CD4-positive, alpha-beta T cell (primary cell): Measurements from ENCODE around the gene ELMO2. TPM values are rescaled to one million over a fixed set of nuclear protein-coding genes. Genes with fewer than 3 reads are reported as not detected.

Experiments used
- ATAC-seq: fragments of 200-7000 bp; cut with Tn5 transposase; one replicate; pipeline ENCODE4 v1.10.0; 2022; ENCODE audit warnings: mild to moderate bottlenecking; ENCODE audit not compliant: poor library complexity
- CTCF ChIA-PET: fragments of 350-600 bp; sonication (Branson Sonifier 250); formaldehyde crosslinking; loops from one replicate; lab custom pipeline; 2021; ENCODE audit warnings: antibody characterized with exemption, inconsistent platforms; lab: Charles Lee
- POLR2A ChIA-PET: fragments of 350-600 bp; sonication (Branson Sonifier 250); formaldehyde crosslinking; loops from one replicate; lab custom pipeline; 2021; ENCODE audit warnings: antibody characterized with exemption, inconsistent platforms; lab: Charles Lee
- DNase-seq, 14 experiments: peaks; one replicate each; pipeline ENCODE4 v3.0.0-alpha.2; 2013 to 2020; ENCODE audit warnings: mixed read lengths in 2 of 14
- H3K27ac ChIP-seq, 2 donors: one replicate each; pipeline versions ENCODE4 v1.5.1 to v1.7.0; 2013; ENCODE audit warnings: low read length in 2 of 2, low read depth in 1 of 2, mild to moderate bottlenecking in 1 of 2
- H3K27me3 ChIP-seq, 2 experiments: 1 replicate in 1 of 2; 2 replicates in 1 of 2; pipeline versions ENCODE4 v1.6.1 to v1.7.0; 2013; ENCODE audit warnings: low read length in 2 of 2, control low read depth in 1 of 2, mild to moderate bottlenecking in 1 of 2, moderate library complexity in 1 of 2; ENCODE audit not compliant: insufficient read depth in 2 of 2, control insufficient read depth in 1 of 2
- H3K36me3 ChIP-seq: one replicate; pipeline ENCODE4 v1.6.1; 2013; ENCODE audit warnings: low read length, control low read depth; ENCODE audit not compliant: insufficient read depth
- H3K4me1 ChIP-seq: one replicate; pipeline ENCODE4 v1.6.1; 2013; ENCODE audit warnings: low read length, control low read depth; ENCODE audit not compliant: insufficient read depth
- H3K4me3 ChIP-seq: one replicate; pipeline ENCODE4 v1.5.1; 2013; ENCODE audit warnings: mild to moderate bottlenecking, low read length, moderate library complexity
- H3K9me3 ChIP-seq, 2 experiments: 1 replicate in 1 of 2; 2 replicates in 1 of 2; pipeline versions ENCODE4 v1.6.1 to v1.7.0; 2013; ENCODE audit warnings: low read length in 2 of 2, mild to moderate bottlenecking in 2 of 2, control low read depth in 1 of 2, moderate library complexity in 1 of 2; ENCODE audit not compliant: control insufficient read depth in 1 of 2, insufficient read depth in 1 of 2
- H3K27ac Mint-ChIP-seq: one replicate; pipeline ENCODE4 v1.8.0; 2020; ENCODE audit warnings: mixed read lengths
- H3K27me3 Mint-ChIP-seq: one replicate; pipeline ENCODE4 v1.8.0; 2021; ENCODE audit warnings: mixed read lengths
- H3K36me3 Mint-ChIP-seq: one replicate; pipeline ENCODE4 v1.8.0; 2021; ENCODE audit warnings: low read depth, mixed read lengths
- H3K4me1 Mint-ChIP-seq: one replicate; pipeline ENCODE4 v1.8.0; 2021; ENCODE audit warnings: low read depth, mixed read lengths
- H3K4me3 Mint-ChIP-seq: one replicate; pipeline ENCODE4 v1.8.0; 2020; ENCODE audit warnings: mild to moderate bottlenecking, mixed read lengths
- H3K9me3 Mint-ChIP-seq: one replicate; pipeline ENCODE4 v1.8.0; 2020; ENCODE audit warnings: mixed read lengths
- intact Hi-C, 2 experiments: fragments of 100-400 bp; cut with DNase I in 1 of 2; cut with micrococcal nuclease in 1 of 2; formaldehyde crosslinking; loops; one replicate each; pipeline versions ENCODE4 v1.15.1 to v1.9.0; 2023 to 2025; cut with DNase I, micrococcal nuclease
- total RNA-seq, 174 experiments: library from RNA in 2 of 174; stranded (reverse) in 2 of 174; gene quantifications; one replicate each; pipeline ENCODE4 v1.2.3 and lab custom pipeline; 2021 to 2026
- TF ChIP-seq, protein P1 (sequence below): fragments of 200-600 bp; IDR thresholded peaks from one replicate; pipeline ENCODE4 v1.8.0; 2022; ENCODE audit warnings: antibody characterized with exemption, mild to moderate bottlenecking

The ELMO2 gene
- total RNA-seq, 2 experiments from 2014 or later: 85.6 TPM

- Mint-ChIP-seq H3K27me3 (peaks cover 51% of the 10 kb centered on the region), H3K27ac (no peak overlapping the region), H3K36me3 (no peaks in the 10 kb centered on the region), H3K9me3 (no peaks in the 10 kb centered on the region), H3K4me1 (no peaks in the 10 kb centered on the region), H3K4me3 (no peak overlapping the region)
- Histone ChIP-seq H3K27ac (no peak overlapping the region), H3K4me1 (no peaks in the 10 kb centered on the region), H3K9me3 (peaks cover 0 to 7% of the 10 kb centered on the region in 2 experiments), H3K4me3 (no peak overlapping the region), H3K27me3 (peaks cover 19 to 30% of the 10 kb centered on the region in 2 experiments), H3K36me3 (no peaks in the 10 kb centered on the region)
- intact Hi-C loops: no loop called here
- ChIA-PET CTCF (no interaction called here), POLR2A (interaction anchor here (1.5 kb wide), 1 partner anchor 74 kb away, joined by 4 read pairs; the partner anchor contains the start of gene ELMO2)
- DNase-seq (no peak), ATAC-seq (no peak)
- TF ChIP-seq, protein P1, sequence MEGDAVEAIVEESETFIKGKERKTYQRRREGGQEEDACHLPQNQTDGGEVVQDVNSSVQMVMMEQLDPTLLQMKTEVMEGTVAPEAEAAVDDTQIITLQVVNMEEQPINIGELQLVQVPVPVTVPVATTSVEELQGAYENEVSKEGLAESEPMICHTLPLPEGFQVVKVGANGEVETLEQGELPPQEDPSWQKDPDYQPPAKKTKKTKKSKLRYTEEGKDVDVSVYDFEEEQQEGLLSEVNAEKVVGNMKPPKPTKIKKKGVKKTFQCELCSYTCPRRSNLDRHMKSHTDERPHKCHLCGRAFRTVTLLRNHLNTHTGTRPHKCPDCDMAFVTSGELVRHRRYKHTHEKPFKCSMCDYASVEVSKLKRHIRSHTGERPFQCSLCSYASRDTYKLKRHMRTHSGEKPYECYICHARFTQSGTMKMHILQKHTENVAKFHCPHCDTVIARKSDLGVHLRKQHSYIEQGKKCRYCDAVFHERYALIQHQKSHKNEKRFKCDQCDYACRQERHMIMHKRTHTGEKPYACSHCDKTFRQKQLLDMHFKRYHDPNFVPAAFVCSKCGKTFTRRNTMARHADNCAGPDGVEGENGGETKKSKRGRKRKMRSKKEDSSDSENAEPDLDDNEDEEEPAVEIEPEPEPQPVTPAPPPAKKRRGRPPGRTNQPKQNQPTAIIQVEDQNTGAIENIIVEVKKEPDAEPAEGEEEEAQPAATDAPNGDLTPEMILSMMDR: no peak
Observed at GRCh38 chr20:46332373-46333160, 73.8 kb downstream of the ELMO2 start.

GRCh38 chr20:46331611-46332361 is 74.6 kb downstream of the ELMO2 start:
- Mint-ChIP-seq H3K4me1 (no peaks in the 10 kb centered on the region), H3K36me3 (no peaks in the 10 kb centered on the region), H3K9me3 (no peaks in the 10 kb centered on the region), H3K27me3 (peaks cover 51% of the 10 kb centered on the region), H3K27ac (no peak overlapping the region), H3K4me3 (no peak overlapping the region)
- Histone ChIP-seq H3K27me3 (peaks cover 12 to 22% of the 10 kb centered on the region in 2 experiments), H3K27ac (no peak overlapping the region), H3K4me1 (no peaks in the 10 kb centered on the region), H3K9me3 (peaks cover 0 to 7% of the 10 kb centered on the region in 2 experiments), H3K36me3 (no peaks in the 10 kb centered on the region), H3K4me3 (no peak overlapping the region)
- ChIA-PET CTCF (no interaction called here), POLR2A (interaction anchor here (0.7 kb wide), 1 partner anchor 159 kb away, joined by 3 read pairs; no protein-coding TSS in a partner anchor)
- DNase-seq (no peak), ATAC-seq (no peak)
- intact Hi-C loops: no loop called here
- TF ChIP-seq, protein P1: no peak

DNA sequence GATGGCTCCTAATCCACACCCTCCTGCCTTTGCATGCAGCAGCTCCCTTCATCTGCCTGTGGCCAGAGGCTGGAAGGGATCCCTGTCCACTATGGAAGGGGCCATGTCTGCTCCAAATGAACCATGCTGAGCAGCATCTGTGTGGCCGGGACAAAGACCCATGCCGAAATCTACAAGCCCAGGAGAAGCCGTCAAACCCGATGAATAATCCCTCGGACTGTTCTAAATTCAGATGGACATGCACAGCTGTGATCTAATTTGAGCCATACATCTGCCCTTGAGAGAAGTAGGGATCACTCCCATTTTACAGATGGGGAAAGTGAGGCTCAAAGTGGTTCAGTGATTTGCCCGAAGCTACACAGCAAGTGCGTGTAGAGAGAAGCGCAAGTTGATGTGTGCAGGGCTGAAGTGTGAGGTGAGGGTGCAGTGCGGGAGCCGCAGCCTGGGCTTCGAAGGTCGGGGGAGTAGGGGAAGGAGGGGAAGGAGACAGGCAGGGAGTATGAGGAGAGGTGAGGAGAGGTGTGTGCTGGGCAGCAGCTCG is 75.5 kb downstream of the ELMO2 start:
- H3K27ac Mint-ChIP-seq: no peak overlapping the region
- Histone ChIP-seq H3K4me3 (no peak overlapping the region), H3K9me3 (peaks cover 0 to 7% of the 10 kb centered on the region in 2 experiments), H3K27ac (no peak overlapping the region), H3K36me3 (no peaks in the 10 kb centered on the region), H3K4me1 (no peaks in the 10 kb centered on the region), H3K27me3 (peaks cover 9 to 22% of the 10 kb centered on the region in 2 experiments)
- ATAC-seq (no peak), DNase-seq (no peak)
- TF ChIP-seq, protein P1: no peak
- intact Hi-C loops: no loop called here
- ChIA-PET POLR2A (no interaction called here), CTCF (no interaction called here)
- H3K36me3 Mint-ChIP-seq: no peaks in the 10 kb centered on the region
- H3K9me3 Mint-ChIP-seq: no peaks in the 10 kb centered on the region
- no peak overlapping the region for H3K4me3 Mint-ChIP-seq
- H3K4me1 Mint-ChIP-seq: no peaks in the 10 kb centered on the region
- H3K27me3 Mint-ChIP-seq: peaks cover 43% of the 10 kb centered on the region
